Fibroblast of the aortic adventitia (primary cell): ENCODE data around the gene PRRG4. TPM values are rescaled to one million over a fixed set of nuclear protein-coding genes. Genes with fewer than 3 reads are reported as not detected.

Source experiments
- DNase-seq: peaks from one replicate; pipeline ENCODE4 v3.0.0-alpha.2; 2010; ENCODE audit warnings: low read depth
- H3K4me3 ChIP-seq: 2 replicates; pipeline ENCODE4 v1.5.1; 2011; ENCODE audit warnings: low read depth, mild to moderate bottlenecking, control low read depth, low read length, moderate library complexity
- total RNA-seq: library from RNA; depleted of rRNA; stranded (reverse); fragments of >200 nt; gene quantifications from 2 replicates; pipeline ENCODE4 v1.2.3, GENCODE V29; 2012; ENCODE audit warnings: low replicate concordance
- TF ChIP-seq, protein P1 (sequence below): IDR thresholded peaks from 2 replicates; pipeline ENCODE4 v1.5.1; 2011; ENCODE audit warnings: mild to moderate bottlenecking, low read length, control low read depth, inconsistent platforms; ENCODE audit not compliant: insufficient read depth

The PRRG4 gene
- total RNA-seq, 1 donor: 0.36 TPM

DNA sequence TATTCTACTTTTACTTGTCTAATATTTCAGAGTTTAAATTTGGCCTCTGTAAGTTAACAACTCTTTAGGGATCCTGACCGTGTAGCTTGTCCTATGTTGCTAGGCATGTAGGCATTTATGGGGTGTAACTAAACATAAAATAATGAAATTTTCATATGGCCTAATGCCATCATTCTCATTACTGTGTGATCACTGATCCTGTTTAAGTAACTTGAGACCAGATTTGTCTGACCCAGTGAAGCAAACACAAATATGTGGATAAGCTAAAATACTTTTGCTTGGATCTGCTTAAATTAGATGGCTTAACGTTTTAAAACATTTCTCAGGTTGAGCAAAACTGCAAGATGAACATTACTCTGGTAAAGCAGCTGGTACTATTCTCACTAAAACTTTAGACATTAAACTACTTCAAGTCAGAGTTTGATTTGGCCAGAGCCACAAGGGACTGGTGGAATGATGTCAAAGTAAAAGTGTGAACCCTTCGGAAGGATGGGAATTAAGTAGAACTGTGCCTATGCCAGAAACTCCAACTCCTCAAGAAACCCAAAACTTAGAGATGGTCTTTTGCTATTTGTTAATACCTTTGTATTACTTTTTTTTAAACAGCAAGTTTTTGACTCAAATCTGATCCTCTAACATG lies 75.4 kb downstream of the PRRG4 start:
- H3K4me3 ChIP-seq: no peak overlapping the region
- TF ChIP-seq, protein P1, sequence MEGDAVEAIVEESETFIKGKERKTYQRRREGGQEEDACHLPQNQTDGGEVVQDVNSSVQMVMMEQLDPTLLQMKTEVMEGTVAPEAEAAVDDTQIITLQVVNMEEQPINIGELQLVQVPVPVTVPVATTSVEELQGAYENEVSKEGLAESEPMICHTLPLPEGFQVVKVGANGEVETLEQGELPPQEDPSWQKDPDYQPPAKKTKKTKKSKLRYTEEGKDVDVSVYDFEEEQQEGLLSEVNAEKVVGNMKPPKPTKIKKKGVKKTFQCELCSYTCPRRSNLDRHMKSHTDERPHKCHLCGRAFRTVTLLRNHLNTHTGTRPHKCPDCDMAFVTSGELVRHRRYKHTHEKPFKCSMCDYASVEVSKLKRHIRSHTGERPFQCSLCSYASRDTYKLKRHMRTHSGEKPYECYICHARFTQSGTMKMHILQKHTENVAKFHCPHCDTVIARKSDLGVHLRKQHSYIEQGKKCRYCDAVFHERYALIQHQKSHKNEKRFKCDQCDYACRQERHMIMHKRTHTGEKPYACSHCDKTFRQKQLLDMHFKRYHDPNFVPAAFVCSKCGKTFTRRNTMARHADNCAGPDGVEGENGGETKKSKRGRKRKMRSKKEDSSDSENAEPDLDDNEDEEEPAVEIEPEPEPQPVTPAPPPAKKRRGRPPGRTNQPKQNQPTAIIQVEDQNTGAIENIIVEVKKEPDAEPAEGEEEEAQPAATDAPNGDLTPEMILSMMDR: no peak
- DNase-seq: peak; percentile 10

Other genes starting within 250 kb of the PRRG4 start
- 575 and 1,709 TPM in 2 replicates for gene EIF3M, start 246.1 kb upstream of the PRRG4 start, total RNA-seq
- gene CCDC73, start 35.3 kb upstream of the PRRG4 start, total RNA-seq: not detected in 2 replicates
- 18.8 and 38.1 TPM in 2 replicates for gene QSER1, start 62.9 kb downstream of the PRRG4 start, total RNA-seq
- 3.5 and 9.9 TPM in 2 replicates for gene DEPDC7, start 186.0 kb downstream of the PRRG4 start, total RNA-seq
- 25.4 and 44.4 TPM in 2 replicates for gene TCP11L1, start 209.6 kb downstream of the PRRG4 start, total RNA-seq